Endometrial microvascular endothelial cells (primary cell): ENCODE data around the gene PIP5K1C. TPM values are rescaled to one million over a fixed set of nuclear protein-coding genes. Genes with fewer than 3 reads are reported as not detected.

ENCODE experiments used
- in situ Hi-C: cut with HindIII; loops from 2 replicates; pipeline ENCODE4 v1.10.0; 2017; ENCODE audit warnings: low sequenced_read_pairs, low pct_unique_long_range_greater_than_20kb; ENCODE audit errors: inconsistent ontology term
- total RNA-seq: library from RNA; depleted of rRNA; stranded (reverse); fragments of >200 nt; gene quantifications from one replicate; pipeline ENCODE4 v1.2.3, GENCODE V29; 2015; ENCODE audit errors: inconsistent ontology term

Gene PIP5K1C
- total RNA-seq, 1 donor from 2014 or later, result 38.0 TPM

DNA sequence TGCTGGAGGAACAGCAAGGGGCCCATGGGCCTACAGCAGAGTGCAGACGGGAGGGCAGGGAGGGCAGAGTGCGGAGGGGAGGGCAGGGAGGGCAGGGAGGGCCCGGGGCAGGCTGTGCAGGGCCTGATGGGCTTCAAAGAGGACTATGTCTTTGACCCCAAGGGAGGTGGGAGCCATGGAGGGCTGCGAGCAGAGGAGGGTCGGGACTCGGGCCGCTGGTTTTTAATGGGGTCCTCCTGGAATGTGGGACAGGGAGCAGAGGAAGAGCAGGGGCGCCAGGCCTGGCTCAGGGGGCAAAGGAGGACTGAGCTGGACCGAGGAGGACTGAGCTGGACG is 3.6 kb downstream of the PIP5K1C start:
- in situ Hi-C loops, result no loop called here

DNA sequence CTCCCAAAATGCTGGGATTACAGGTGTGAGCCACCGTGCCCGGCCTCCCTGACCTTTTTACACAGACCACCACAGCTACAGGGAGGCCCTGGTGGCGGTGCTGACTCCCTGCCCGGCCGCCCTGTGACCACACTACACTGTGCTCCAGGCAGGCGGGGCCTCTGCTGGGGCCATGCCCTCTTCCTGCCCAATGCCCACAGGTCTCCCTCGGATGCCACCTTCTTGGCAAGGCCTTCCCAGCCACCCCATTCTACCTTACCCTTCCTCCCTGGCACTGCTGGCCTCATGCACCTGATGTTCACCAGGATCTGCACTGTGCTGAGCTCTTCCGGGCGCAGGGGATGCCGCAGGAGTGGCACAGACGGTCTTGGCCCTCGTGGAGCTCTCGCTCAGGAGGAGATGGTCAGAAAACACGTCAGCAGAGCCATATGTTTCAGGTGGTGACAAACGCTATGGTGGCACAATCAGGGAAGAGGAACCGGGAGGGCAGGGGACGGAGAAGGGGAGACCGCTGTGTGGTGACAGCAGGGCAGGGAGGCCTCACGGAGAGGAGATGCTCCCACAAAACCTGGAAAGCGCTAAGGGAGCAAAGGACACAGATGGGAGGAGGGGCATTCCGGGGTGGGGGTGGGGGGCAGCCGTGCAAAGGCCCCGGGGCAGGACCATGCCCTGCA is 4.1 kb downstream of the PIP5K1C start:
- in situ Hi-C loops, result no loop called here

DNA sequence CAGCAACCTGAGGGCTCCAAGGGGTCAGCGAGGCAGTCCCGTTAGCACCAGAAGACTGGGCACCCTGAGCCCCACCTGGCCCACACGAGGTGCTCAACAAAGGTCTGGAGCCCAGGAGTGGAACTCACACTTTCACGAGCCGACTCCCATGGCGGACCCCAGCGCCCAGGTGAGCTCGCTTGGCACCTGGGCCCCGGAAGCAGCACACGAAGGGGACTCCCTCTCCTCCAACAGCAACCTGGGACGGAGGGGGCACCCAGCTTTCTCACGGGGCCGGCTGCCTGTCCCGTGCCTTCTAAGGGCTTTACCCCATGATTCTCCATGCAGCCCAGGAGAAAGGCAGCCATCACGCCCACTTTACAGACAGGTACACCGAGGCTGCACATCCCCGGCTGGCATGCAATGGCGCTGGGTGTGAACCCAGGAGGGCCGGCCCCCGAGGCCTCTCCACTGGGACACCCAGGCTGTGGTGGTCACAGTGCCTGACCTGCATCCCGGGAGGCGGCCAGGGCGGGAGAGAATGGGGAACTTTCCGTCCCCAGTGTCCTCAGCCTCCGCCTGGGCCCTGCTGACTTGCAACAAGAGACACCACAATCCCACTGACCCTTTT is 5.0 kb downstream of the PIP5K1C start:
- in situ Hi-C loops, result no loop called here

DNA sequence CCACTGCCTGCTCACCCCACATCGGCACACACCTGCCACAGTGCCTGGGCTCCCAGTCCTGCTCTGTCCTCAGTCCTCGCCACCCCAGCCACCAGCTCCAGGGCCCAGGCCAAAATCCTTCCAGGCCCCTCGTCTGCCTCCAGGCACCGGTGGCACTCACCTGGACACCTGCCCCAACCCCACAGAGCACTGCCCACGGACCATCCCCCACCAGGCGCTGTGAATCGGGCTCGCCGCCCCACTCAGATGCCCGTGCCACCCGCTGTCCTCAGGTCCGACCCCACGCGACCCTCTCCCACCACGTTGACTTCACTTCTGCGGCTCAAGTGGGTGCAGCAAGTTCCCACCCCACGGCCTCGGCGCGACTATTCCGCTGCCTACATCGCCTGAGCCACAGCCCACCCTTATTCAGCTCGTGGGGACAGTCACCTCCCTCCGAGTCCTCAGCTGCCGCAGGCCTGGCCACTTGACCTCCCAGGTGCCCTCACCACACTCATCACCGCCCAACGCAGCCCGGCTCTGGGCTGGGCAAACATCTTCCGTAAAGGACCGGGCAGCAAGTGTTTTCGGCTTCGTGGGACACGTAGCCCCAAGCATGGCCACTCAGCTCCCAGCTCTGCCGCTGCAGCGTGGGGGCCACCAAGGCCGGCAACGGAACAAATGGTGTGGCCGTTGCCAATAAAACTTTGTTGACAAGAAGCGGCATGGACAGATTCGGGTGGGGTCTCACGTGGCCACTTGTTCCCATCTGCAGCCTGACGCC is 5.7 kb downstream of the PIP5K1C start:
- in situ Hi-C loops, result no loop called here

DNA sequence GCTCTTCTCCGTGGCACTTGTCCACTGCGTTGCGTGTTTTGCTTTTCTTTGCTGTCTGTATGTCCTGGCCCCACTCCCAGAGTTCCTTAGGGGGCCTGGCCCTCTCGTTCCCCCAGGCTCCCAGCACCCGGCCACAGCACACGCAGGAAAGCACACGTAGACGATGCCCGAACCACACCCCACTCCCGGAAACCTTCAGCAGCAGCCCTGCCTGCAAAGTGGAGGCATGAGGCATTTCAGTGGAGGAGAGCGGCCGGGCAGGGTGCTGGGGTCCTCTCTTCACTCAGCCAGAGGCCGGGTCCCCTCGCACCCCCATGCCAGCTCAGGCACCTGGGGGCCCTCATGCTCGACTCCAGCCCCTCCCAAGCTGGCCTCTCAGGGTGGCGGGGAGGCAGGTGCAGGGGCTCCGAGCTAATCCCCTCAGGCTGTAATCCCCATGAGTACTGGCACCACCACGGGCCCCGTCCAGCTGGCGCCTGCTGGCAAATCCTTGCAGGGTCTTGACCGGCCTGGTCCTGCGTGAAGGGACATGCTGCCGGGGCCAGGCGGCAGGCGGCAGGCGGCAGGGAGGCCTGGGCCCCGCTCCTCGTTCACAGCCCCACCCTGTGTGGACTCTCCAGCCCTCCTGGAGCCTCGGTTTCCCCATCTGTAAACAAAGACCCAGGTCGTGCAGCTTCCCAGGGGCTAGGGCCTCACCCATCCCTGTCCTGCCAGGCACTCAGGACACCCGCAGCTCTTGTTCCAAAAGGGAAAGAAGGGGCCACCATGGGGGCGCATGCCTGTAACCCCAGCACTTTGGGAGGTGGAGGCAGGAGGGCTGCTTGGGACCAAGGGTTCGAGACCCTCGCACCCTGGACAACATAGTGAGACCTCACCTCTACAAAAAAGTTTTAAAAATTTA is 7.0 kb downstream of the PIP5K1C start:
- in situ Hi-C loops, result no loop called here

DNA sequence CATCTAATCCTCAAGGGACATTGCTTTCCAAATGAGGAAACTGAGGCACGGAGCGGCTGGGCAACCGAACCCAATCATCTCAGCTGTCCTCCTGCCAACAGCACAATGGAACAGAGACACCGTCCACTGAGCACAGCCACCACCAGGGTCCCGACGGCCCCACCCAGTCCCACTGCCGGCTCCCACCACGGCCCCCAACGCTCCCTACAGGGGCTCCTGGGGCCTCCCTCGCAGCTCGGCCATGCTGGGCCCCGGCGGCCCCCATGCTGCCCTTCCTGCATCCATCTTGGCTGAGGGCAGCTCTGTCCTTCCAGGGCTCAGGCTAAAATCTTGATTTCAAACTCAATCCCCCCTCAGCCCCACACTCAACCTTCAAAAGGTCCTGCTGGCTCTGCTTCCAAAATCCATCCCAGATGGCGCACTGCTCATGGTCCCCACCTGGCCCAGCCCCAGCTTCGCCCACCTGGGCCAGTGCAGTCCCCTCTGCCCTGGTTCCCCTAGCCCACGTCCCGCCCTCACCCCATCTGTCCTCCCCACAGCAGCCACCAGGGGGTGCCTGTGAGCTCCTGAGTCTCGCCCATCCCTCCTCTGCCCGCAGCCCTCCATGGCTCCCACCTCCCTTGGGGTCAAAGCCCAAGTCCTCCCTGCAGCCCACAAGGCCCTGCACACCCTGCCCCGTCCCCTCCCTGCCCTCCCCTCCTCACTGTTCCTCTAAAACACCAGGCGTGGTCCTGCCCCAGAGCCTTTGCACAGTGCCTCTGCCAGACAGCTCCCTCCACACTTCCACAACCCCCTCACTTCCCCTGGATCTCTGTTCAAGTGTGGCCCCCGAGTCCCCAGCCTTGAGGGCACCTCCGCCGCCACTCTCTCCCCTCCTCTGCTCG is 7.9 kb downstream of the PIP5K1C start:
- in situ Hi-C loops, result no loop called here

DNA sequence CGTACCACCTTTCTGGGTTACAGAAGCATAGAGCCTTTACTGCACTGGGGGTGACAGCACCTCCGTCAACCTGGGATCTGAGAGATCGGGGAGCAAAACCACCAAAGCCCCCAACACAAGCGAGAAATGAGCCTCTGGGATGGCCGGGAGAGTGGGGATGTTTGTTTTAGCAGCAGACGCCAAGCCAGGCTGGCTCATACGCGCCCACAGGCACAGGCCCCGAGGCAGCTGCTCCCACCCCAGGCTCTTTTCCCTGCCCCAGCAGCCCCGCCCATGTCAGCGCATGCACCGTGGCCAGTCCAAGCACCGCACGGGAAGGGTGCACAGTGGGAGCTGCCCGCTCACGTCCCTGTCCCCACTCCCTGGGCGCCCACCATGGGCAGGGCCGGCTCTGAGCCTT is 8.5 kb downstream of the PIP5K1C start:
- in situ Hi-C loops, result no loop called here

DNA sequence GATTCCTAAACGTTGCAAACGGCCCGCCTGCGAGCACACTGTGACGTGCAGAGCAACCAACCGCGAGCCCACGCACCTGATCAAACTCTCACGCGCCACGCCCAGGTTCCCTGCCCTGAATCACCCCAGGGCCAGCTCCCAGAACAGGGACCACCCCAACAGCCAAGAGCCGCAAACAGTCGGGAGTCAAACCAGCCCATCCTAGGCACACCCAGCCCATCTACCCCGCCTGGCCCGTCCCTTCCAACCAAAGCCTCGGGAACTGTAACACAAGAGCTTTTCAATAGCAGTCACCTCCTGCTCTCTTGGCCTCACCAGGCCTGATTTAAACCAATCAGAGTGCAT is 8.9 kb downstream of the PIP5K1C start:
- in situ Hi-C loops, result no loop called here

DNA sequence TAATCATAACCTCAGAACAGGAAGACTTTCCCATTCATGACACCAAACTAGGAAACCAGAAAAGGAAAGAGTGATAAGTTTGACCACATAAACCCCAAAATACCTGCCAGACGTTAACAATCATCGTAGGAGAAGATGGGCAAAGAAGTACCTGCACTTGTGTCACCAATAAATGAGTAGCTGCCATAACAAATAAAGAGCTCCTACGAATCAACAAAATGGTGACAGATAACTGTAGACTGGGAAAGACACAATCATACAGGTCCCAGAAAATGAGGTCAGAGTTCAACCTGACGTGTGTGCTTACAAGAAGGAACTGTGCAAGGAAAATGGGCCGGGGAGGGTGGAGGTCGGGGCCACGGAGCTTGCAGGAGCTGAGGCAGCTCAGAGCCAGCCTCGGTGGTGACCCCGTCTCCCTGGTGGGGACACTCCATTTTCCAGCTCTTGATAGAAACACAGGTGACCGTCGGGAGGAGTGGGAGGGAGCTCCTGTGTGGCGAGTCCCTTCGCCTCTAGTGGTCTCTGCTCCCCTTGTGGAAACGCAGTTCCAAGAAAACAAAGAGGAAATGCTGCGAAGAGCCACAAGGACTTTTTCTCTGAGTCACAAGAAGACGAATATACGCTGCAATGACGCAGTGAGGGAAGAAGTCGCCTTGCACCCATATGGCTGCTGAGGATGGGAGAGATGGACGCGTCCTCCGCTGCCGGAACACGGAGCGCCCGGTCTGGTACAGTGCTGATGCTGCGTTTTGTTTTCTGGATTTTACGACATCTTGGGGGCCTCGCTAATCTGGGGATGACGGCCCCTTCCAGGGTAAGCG is 9.5 kb downstream of the PIP5K1C start:
- in situ Hi-C loops, result no loop called here

DNA sequence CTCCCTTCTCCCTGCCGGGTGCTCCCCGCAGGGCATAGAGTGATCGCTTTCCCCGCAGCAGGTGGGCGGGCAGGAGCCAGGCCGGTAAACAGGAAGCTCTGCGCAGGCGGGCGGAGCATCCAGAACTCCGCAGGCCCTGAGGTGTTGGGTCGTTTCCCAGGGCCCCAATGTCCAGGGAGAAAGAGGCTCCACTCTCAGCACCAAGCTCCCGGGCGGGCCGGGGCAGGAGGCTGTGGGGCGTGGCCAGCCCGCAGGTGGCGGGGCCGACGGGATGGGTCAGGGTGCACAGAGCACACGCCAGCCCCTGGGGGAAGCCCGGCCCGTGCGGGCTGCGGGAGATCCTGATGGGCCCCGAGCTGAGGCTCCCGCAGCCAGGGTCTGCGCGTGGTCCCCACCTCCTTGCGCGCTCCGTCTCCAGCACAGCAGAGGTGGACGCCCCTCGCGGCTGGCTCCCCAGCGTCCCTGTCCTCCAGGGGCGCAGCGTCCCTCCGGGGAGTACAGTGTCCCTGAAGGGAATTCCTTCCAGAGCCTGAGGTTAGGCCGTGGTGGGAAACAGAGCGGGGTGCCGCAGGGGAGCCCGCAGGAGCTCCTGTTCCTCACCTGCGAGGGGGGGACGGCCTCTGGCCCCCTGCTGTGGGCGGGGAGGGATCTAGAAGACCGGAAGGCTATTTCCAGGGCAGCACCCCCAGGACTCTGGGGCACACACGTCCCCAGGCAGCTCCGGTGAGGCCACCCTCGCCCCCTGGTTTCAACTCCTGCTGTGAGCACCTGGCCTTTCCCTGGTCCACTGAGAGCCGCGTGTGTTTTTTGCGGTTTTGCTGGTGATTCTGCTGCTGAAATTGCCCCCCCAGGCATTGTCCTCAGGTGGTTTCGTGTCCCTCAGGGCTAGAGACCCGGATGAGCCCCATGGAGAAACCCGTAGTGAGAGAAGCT is 12.2 kb downstream of the PIP5K1C start:
- in situ Hi-C loops, result no loop called here

DNA sequence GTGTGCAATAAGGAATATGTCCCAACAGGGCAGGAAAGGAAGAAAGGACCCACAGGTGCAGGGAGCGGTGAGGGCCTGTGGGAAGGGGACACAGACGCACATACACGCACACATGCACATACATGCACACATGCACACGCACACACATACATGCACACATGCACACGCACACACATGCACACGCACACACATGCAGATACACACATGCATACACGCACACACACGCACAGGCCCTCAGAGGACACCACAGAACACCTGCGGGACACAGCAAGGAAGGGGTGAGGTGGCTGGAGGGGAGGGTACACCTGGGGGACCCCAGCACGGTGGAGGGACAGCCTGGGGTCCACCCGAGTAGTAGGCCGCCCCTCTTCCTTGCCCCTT is 12.9 kb downstream of the PIP5K1C start:
- in situ Hi-C loops, result no loop called here

DNA sequence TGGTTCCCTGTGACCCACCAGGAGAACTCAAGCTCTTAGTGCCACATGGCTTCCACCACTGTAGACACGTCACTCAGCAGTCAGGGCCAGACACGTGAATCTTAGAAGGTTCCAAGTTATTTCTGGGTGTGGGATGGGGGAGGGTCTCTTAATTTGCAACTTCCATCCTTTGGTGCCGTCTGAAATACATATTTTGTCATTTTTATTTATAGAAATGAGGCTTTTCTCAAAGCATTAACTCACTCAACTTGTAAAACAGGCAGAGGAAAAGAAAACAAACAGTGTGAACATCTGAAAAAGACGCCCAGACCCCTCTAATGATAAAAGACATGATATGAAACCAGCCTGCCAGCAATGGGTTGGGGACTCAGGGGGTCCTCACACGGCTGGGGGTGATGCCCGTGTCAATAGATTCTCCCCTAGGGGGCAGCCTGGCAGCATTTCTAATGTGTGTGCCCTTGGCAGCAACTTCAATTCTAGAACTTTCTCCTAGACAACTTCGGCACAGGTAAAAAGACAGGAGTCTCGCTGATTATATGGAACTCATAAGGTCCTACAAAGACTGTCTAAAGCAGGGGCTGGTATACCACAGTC is 15.4 kb downstream of the PIP5K1C start:
- in situ Hi-C loops, result no loop called here

DNA sequence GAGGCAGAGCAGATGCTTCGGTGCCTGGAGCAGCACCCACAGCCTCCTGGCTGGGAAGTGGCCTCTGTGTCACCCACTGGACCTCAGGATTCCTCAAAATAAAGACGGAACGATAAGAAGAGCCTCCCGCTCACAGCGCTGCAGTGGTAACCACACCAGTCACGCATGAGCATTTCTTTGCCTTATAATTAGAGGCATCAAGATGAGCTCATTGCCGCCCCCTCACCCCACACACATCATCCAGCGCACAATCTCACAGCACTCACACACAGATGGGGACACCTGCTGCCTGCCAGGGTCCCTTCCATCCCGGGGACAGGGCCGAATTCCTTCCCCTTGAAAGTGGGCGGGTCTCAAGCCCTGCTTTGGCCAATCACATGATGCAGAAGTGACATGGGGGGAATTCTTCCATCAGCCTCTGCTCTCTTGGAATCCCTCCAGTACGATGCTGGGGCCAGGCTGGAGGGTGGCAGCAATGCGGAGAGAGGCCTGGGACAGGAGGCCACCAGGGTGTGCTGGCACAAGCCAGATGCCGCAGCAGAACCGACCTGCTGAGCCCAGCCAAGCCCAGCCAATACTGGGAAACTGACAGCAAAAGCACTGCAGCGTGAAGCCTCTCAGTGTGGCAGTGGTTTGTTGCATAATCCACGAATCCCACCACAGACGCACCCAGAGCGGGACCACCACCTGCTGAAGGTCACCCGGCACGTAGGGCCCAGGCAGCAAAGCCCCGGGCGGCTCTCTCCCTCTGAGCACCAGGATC is 16.0 kb downstream of the PIP5K1C start:
- in situ Hi-C loops, result no loop called here

DNA sequence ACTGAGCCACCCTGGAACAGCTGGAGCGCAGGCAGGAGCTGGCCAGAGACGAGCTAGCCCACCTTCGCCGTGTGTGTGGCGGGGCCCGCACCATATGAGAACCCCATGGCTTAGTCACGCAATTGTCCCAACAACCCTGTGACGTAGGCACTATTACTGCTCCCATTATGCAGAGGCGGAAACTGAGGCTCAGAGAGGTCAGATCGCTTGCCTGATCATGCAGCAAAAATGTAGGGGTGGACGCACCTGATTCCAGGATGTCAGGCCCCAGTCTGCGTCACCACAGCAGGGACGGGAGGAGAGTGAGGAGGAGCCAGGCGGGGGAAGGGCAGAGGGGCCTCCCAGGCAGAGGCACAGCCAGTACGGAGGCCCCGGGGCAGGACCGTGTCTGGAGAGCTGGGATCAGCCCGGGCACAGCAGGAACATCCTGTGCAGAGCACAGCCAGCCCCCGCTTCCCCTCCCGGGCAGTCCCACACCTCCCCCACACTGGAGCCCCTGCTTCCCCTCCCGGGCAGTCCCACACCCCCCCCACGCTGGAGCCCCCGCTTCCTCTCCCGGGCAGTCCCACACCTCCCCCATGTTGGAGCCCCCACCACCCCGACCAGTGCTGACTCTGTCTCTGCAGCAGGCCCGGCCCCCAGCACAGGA is 16.7 kb downstream of the PIP5K1C start:
- in situ Hi-C loops, result no loop called here

DNA sequence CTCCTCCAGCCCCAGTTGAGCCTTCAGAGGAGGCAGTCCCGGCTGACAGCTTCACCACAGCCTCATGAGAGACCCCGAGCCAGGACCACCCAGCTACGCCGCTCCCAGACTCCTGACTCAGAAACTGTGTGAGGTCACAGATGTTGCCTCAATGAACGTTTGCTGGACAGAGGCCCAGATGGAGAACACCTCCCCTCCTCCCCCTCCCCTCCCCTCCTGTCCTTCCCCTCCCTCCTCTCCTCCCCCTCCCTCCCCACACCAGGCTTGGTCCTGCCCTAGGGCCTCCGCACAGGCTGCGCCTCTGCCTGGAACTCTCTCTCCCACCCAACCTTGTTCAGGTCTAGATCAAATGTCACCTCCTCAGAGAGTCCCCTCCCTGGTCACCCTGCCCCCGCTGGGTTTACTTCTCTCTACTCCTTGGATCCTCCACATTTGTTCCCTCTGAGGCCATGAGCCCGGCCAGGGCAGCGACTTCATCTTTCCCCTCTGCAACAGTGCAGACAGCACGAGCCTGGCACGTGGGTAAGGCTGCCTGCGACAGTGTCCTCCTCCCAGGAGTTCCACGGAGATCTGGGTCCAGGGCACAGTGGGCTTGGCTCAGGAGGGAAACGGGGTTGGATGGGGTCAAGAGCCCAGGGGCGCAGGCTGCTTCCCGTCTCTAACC is 17.4 kb downstream of the PIP5K1C start:
- in situ Hi-C loops, result no loop called here
